ENCODE results near the gene SYT7. TPM values are rescaled to one million over a fixed set of nuclear protein-coding genes. Genes with fewer than 3 reads are reported as not detected.

Gene SYT7
- total RNA-seq, 1 experiment from 2014 or later = 2.5 TPM

DNA sequence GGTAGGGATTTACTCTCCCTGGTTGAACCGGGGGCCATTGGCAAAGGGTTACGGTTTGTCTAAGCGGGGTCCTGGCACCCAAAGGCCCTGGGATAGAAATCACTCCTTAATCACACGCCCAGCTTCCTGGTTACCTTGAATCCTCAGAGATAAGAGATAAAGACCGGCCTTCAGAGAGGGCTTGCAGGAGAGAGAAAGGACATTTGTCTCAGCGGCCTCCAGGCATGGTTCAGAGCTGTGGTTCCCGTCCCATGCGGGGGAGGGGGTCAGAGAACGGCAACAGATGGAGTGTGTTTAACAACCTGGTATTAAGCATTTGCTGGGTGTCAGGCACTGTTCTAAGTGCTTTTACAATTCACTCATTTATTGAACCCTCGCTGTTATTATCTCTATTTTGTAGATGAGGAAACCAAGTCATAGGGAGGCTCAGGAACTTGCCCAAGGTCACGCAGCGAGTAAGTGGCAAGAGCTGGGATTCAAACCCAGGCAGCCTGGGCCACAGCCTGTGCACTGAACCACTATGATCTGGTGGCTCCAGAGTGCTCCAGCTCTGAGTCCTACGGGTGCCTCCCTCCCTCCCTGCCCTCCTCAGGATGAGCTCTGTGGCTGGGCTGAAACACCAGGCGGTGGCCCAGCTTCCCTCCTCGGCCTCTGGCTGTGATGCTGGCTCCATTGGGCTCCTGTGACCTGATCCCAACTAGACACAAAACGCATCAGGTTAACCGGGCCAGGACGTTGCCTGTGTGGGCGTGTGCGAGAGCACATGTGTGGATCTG, 53.7 kb downstream of the SYT7 start:
- ATAC-seq (no peak), DNase-seq (ENCODE audit: low read depth, low spot score) (no peak)
- in situ Hi-C loops (cut with HindIII; ENCODE audit: low pct_unique_long_range_greater_than_20kb, low sequenced_read_pairs) = no loop called here
- Histone ChIP-seq H3K9me3 (ENCODE audit: control insufficient read depth, insufficient read depth, low read depth, low read length) (no peaks in the 10 kb centered on the region), H3K36me3 (ENCODE audit: control insufficient read depth, insufficient read depth, low read length) (no peaks in the 10 kb centered on the region), H3K4me1 (ENCODE audit: control insufficient read depth, insufficient read depth, low read length) (no peaks in the 10 kb centered on the region), H3K27ac (ENCODE audit: low read length) (no peak overlapping the region), H3K27me3 (ENCODE audit: control insufficient read depth, insufficient read depth, low read length) (no peaks in the 10 kb centered on the region), H3K4me3 (ENCODE audit: low read depth in 2 of 2, low read length in 2 of 2) (no peak overlapping the region)
- BruUV-seq (replicated peaks) = no TSS peak
- TF ChIP-seq, protein P1, sequence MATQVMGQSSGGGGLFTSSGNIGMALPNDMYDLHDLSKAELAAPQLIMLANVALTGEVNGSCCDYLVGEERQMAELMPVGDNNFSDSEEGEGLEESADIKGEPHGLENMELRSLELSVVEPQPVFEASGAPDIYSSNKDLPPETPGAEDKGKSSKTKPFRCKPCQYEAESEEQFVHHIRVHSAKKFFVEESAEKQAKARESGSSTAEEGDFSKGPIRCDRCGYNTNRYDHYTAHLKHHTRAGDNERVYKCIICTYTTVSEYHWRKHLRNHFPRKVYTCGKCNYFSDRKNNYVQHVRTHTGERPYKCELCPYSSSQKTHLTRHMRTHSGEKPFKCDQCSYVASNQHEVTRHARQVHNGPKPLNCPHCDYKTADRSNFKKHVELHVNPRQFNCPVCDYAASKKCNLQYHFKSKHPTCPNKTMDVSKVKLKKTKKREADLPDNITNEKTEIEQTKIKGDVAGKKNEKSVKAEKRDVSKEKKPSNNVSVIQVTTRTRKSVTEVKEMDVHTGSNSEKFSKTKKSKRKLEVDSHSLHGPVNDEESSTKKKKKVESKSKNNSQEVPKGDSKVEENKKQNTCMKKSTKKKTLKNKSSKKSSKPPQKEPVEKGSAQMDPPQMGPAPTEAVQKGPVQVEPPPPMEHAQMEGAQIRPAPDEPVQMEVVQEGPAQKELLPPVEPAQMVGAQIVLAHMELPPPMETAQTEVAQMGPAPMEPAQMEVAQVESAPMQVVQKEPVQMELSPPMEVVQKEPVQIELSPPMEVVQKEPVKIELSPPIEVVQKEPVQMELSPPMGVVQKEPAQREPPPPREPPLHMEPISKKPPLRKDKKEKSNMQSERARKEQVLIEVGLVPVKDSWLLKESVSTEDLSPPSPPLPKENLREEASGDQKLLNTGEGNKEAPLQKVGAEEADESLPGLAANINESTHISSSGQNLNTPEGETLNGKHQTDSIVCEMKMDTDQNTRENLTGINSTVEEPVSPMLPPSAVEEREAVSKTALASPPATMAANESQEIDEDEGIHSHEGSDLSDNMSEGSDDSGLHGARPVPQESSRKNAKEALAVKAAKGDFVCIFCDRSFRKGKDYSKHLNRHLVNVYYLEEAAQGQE (IDR thresholded peaks at IDR 0.05; ENCODE audit: insufficient read depth in 1 of 2, low read depth in 2 of 2, low read length in 1 of 2) = no peak
- no peak for TF ChIP-seq TCF7L2 (IDR thresholded peaks at IDR 0.05; ENCODE audit: low read depth, low read length)
- no peak for TF ChIP-seq SIN3A (IDR thresholded peaks at IDR 0.05; ENCODE audit: borderline replicate concordance, insufficient read depth, low read depth, low read length)
- POLR2A ChIA-PET = no interaction called here
- intact Hi-C loops (cut with micrococcal nuclease; ENCODE audit: unreplicated experiment) = no loop called here
- CTCF ChIA-PET = interaction anchor here (0.6 to 1.9 kb wide), 4 partner anchors 10 to 237 kb away, joined by 3 to 14 read pairs (median 8); no protein-coding TSS in a partner anchor

DNA sequence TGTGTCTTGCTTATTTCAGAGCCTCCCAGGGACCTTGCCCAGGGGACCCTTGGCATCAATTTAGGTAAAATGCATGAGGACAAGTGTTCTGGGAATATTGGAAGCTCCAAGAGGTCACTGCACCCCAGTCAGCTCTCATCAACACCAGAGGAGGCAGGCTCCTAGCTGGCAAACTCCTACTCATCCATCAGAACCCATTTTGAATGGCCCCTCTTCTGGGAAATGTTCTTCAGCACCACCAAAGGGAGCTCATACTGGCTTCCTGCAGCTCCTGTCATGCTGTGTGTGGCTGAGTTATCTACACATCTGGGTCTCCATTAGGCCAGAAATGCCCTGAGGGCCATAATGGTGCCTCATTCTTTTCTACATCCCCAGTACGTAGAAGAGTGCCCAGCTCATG, 54.6 kb downstream of the SYT7 start:
- intact Hi-C loops (cut with micrococcal nuclease; ENCODE audit: unreplicated experiment) (no loop called here), in situ Hi-C loops (cut with HindIII; ENCODE audit: low pct_unique_long_range_greater_than_20kb, low sequenced_read_pairs) (no loop called here)
- DNase-seq (ENCODE audit: low read depth, low spot score) (no peak), ATAC-seq (no peak)
- ChIA-PET POLR2A (interaction anchor here (0.6 kb wide), 1 partner anchor 51 kb away, joined by 3 read pairs; no protein-coding TSS in a partner anchor), CTCF (interaction anchor here (1.6 to 1.9 kb wide), 2 partner anchors 9 to 112 kb away, joined by 11 to 14 read pairs; no protein-coding TSS in a partner anchor)
- Histone ChIP-seq H3K4me3 (ENCODE audit: low read depth in 2 of 2, low read length in 2 of 2) (no peak overlapping the region), H3K27me3 (ENCODE audit: control insufficient read depth, insufficient read depth, low read length) (no peaks in the 10 kb centered on the region), H3K9me3 (ENCODE audit: control insufficient read depth, insufficient read depth, low read depth, low read length) (no peaks in the 10 kb centered on the region), H3K27ac (ENCODE audit: low read length) (no peak overlapping the region), H3K4me1 (ENCODE audit: control insufficient read depth, insufficient read depth, low read length) (no peaks in the 10 kb centered on the region), H3K36me3 (ENCODE audit: control insufficient read depth, insufficient read depth, low read length) (no peaks in the 10 kb centered on the region)
- TF ChIP-seq POLR2AphosphoS5 (IDR thresholded peaks at IDR 0.05; ENCODE audit: low read depth, low read length) = no peak
- TF ChIP-seq, protein P2, sequence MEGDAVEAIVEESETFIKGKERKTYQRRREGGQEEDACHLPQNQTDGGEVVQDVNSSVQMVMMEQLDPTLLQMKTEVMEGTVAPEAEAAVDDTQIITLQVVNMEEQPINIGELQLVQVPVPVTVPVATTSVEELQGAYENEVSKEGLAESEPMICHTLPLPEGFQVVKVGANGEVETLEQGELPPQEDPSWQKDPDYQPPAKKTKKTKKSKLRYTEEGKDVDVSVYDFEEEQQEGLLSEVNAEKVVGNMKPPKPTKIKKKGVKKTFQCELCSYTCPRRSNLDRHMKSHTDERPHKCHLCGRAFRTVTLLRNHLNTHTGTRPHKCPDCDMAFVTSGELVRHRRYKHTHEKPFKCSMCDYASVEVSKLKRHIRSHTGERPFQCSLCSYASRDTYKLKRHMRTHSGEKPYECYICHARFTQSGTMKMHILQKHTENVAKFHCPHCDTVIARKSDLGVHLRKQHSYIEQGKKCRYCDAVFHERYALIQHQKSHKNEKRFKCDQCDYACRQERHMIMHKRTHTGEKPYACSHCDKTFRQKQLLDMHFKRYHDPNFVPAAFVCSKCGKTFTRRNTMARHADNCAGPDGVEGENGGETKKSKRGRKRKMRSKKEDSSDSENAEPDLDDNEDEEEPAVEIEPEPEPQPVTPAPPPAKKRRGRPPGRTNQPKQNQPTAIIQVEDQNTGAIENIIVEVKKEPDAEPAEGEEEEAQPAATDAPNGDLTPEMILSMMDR (IDR thresholded peaks at IDR 0.05) = no peak
- TF ChIP-seq SIN3A (IDR thresholded peaks at IDR 0.05; ENCODE audit: borderline replicate concordance, insufficient read depth, low read depth, low read length) = no peak
- no peak for TF ChIP-seq TCF7L2 (IDR thresholded peaks at IDR 0.05; ENCODE audit: low read depth, low read length)
- TF ChIP-seq, protein P1 (IDR thresholded peaks at IDR 0.05; ENCODE audit: insufficient read depth in 1 of 2, low read depth in 2 of 2, low read length in 1 of 2) = no peak
- no TSS peak for BruUV-seq (replicated peaks)
